DMS53 (cell line): ENCODE data around the gene NAA15.
"Not testable (repeated sequence)": the region's sequence is repeated elsewhere in the genome, so short reads cannot be mapped to it uniquely, and the experiment has no call there.

ENCODE experiments used
- DNase-seq: peaks from one replicate; lab custom pipeline; 2025; lab: John Stamatoyannopoulos, UW

NAA15 gene

DNA sequence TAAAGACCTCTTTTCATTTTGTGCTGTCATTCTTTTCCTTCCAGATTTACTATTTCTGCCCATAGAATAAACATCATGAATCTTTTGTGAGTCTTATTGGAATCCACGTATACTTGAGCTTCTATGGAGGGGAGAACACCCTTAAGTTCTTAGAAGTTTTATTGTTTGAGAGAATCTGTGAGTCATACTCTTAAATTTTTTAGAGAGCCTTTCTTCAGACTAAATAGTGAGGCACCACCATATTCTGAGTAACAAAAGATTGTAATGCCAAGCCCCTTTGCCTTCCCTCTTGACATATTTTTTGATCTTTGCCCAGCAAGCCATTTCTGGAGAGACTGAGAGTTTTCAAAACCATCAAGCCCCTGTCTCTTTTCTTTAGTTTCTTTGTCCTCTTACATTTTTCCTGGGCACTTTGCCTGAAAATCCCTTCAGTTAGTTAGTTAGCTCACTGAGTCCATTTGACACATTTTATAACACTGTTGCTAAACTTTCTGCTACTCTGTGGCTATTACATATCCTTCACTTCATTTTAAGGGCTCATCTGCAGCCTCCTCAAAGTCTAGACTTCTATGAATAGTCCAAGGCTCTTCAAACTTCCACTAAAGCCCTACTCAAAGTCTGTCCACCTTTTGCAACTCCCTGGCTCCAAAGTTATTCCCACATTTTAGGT lies 66.3 kb downstream of the NAA15 start:
- no peak for DNase-seq

DNA sequence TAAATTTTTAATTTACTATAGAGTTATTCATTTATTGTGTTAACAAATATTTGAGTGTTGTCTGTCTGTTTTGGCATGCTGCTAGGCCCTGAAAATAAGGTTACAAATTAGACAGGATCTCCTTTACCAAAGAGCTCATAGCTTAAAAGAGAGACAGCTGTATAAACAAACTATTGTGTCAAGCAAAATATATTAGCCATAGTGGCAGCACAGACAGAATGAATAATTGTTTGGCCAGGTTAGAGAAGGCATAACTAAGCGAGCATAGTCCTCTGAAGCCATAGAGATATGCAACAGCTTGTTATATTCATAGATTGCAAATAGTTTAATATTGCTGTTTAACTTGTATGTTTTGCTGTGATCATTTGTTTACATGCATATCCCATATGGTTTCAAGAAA lies 67.7 kb downstream of the NAA15 start:
- peak; percentile 95 for DNase-seq

DNA sequence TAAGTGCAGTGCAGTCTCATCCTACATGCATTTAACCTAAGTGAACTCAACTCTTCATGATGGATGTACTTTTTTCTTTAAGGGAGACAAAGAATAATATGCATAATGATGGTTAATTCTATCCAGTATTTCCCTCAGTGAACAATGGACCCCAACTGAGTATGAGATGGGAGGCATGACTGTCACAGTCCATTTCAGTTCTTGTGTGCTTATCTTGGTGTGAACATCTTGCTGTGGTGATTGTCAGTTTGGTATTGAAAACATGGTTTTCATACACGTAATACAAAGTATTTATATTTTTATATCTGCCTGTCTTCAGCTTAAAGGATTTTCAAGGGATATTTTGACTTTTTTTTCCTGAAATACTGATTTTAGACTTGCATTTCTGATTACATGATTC lies 72.9 kb downstream of the NAA15 start:
- DNase-seq = no peak

DNA sequence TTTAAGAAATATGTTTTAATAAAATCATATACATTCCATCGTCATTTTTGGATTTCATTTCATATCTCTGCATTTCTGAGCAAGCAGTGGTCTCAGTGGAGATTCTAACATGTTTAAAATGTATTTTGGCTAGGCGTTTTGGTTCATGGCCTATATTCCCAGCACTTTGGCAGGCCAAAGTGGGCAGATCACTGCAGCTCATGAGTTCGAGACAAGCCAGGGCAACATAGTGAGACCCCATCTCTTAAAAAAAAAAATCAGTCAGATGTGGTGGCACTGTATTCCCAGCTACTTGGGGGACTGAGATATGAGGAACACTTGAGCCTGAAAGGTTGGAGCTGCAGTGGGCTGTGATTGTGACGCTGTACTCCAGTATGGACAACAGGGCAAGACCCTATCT lies 85.1 kb downstream of the NAA15 start:
- no peak for DNase-seq

DNA sequence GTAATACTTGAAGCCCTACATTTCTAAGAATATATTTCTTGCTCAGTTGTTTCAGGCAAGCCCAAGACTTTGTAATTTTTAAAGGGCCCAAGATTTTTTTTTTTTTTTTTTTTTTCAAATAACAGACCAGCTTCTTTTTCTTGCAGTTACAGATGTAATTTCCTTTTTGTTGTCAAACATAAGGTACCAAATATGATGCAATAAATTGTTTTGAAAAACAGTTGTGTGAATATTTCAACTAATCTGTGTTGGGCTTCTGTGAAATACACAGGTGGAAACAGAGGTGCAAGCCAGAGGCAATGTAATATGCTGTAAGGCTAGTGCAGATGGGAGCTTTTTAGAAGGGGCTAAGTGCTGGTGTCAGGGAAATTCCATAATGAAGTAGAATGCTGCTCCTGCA lies 87.8 kb downstream of the NAA15 start:
- no peak for DNase-seq

DNA sequence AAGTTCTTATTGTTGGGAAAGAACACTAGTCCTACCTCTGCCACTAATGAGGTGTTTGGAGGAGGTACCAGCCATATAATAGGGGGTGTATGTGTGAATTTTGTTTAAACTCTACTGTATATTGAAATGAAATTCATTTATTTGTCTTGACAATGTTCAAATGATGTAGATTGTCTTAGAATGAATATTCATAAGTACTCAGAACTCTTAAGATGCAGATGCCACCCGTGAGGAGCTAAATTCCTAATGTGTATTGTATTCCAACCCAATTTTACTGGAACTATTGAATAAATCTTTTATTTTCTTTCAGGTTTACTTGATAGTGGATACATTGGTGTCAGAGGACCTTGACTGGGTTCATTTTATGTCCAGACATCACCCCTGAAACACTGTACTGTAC lies 88.7 kb downstream of the NAA15 start:
- DNase-seq = no peak

DNA sequence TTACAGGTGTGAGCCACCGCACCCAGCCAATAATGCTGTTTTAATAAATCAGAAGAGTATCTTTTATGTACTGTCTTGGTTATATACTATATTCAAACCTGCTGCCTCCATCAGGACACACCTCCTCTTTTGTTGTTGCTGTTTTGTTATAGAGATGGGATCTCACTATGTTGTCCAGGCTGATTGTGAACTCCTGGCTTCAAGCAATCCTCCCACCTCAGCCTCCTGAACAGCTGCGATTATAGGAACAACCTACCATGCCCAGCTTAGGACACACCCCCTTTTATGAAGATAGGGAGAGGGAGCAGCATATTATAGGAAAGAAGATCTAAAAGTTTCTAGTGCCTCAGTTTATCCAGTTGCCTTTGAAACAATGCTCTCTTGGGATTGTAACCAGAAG lies 90.4 kb downstream of the NAA15 start:
- no peak for DNase-seq

DNA sequence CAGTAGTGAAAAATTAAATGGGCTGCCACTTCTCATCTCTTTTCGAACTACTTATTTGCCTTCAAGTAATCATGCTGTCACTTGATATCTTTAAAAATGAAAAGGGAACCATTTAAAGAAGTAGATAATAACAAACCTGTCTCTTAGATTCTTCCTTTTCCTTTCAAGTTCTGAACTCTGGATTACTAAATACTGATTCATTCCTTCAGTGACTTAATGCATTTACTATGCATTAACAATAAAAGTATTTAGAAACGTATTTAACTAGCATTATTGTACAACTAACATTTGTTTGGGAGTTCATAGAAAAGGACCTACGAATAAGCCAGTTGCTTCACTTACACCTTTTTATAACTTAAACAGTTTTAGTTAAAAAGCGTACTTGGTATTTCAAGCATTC lies 91.5 kb downstream of the NAA15 start:
- DNase-seq = no peak

DNA sequence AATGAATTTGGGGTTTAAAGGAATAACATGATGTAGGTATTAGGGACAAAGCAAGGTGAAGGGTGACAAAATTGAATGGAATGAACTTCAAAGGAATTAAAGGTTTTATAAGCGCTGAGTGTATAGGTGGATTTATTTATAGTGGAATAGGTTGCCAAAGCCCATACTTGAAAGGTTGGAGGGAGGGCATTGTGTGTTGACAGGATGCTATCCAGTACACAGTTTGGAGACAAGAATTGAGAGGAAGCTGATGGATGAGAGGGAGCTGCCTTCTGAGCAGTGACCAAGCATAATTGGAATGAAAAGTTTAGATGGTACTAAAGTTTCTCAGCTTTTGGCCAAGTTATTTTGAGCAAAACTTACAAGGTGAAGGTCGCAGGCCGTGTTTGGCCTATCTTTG lies 100.1 kb downstream of the NAA15 start:
- no peak for DNase-seq

DNA sequence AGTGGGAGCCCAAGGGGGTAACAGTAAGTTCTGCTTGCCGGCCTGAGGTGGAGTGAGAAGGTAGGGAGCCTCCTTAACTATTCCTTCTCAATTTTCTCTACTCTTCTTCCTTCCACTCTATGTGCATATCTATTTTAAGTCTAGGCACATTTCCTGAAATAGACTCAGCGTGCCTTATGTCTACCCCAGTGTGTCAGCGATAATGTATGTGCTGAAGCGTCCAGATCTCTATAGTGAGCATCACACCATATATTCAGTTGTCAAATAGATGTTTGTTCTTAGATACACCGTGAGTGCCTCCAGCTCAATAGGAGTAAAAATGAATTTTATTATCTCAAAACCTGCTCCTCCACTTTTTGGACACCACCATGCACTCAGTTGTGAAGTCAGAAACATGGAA lies 101.1 kb downstream of the NAA15 start:
- no peak for DNase-seq

DNA sequence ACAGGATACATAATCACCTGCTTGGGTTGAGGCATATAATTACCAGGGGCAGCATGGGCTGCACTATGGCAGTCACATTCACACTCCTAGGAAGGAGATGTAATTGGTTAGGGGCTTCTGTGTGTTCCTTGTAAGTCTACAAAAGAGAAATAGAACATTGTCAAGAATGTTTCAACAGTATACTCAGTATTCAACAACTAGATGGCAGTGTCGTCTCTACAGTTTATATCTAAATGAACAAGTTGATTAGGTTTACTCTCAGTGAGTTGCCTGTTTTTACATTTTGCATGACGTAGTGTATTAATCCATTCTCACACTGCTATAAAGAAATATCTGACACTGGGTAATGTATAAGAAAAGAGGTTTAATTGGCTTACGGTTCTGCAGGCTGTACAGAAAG lies 102.2 kb downstream of the NAA15 start:
- DNase-seq = no peak

DNA sequence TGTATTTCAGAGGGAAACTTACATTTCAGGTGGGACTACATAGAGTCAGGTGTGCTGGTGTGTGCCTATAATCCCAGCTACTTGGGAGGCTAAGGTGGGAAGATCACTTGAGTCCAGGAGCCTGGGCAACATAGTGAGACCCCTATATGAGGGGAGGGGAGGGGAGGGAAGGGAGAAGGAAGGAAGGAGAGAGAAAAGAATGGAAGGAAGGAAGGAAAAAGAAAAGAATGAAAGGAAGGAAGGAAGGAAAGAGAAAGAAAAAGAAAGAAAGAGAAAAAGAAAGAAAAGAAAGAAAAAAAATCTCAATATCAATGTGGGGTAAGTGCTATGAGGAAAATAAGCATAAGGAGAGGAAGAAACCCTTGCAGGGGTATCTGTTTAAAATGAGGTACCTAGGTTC lies 109.0 kb downstream of the NAA15 start:
- DNase-seq = no peak

DNA sequence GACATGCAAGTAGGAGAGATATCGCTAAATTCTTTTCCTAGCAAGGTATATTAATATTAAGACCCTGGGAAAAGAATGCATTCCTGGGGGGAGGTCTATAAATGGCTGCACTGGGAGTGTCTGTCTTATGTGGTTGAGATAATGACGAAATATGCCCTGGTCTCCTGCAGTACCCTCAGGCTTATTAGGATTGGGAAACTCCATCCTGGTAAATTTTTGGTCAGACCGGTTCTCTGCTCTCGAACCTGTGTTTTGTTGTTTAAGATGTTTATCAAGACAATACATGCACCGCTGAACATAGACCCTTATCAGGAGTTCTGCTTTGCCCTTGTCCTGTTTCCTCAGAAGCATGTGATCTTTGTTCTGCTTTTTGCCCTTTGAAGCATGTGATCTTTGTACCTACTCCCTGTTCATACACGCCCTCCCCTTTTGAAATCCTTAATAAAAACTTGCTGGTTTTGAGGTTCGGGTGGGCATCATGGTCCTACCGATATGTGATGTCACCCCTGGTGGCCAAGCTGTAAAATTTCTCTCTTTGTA lies 113.4 kb downstream of the NAA15 start:
- not testable (repeated sequence) for DNase-seq

DNA sequence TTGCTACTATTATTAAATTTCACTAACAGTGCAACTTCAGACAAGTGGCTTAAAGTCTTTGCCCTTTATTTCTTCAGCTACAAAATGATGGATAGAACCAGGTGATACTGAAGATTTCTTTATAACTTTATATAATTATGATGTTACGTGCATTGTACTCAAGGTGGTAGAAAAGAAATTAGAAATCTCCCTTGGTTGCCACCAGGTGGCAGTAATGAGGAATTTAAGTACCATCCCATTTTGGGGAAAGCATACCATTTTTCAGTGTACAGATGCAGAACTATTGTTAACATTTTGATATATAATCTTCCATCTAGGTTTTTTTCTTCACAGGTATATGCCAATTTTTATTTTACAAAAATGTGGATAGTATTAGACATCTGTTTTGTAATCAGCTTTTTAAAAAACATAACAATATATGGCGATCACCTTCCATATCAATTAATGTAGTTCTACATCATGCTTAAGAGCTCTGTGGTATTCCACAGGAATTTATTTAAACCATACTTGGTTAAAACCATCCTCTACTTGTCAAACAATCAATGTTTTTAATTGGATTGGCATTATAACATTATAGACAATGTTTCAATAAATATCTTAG lies 114.9 kb downstream of the NAA15 start:
- DNase-seq = peak; percentile 46

DNA sequence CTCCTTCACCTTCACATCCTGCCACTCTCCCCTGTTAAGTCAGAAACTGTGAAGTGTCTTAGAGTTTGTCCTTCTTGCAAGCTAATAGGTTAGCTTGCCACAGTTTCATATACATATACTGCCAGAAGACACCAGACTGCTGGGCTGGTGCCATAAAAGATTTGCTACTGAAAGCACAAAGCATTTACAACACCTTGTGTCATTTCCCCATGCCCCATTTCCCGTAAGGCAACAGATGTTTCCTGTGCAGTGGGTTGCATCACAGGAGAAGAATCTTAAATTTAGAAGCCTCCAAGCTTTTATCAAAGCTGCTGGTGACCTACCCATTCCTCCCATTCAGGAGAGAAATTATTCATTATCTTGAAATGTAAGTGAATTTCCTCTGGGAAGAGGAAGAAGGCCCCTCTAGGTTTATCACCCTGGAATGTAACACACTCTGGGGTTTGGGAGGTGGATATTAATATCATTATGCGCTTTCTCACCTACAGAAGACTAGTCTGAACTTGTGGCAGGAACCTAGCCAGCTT lies 118.1 kb downstream of the NAA15 start:
- DNase-seq = no peak

DNA sequence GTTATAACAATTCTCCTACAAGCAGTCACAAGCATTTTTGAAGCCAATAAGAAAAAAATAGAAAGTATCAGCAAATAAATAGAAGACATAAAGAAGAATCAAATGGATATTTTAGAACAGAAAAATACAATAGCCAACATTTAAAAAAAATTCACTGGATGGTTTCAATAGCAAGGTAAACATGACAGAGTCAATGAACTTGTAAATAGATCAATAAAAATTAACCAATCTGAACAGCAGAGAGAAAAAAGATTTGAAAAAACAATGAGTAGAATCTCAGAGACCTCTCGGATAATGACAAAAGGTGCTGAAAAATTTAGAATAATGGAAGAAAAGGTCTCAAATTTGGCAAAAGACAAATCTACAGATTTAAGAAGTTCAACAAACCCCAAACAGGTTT lies 119.3 kb downstream of the NAA15 start:
- no peak for DNase-seq

DNA sequence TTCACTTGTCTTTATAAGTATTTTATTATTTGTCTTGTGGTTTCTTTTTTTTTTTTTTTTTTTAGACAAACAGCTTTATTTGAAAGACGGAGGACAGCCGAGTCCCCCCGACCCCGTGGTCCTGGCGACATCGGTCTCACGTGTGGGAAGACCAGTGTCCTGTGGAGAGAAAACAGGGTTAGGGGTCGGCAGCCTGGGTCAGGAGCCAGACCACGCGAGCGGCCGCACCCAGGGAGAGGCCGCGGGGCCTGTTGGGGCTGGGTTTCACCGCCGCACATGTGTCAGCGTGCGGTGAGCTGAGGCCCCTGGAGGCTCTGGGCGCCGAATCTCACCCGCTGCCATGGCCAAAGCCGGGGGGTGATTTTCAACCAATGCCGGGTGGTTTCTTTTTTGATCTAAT lies 134.8 kb downstream of the NAA15 start:
- DNase-seq = no peak

DNA sequence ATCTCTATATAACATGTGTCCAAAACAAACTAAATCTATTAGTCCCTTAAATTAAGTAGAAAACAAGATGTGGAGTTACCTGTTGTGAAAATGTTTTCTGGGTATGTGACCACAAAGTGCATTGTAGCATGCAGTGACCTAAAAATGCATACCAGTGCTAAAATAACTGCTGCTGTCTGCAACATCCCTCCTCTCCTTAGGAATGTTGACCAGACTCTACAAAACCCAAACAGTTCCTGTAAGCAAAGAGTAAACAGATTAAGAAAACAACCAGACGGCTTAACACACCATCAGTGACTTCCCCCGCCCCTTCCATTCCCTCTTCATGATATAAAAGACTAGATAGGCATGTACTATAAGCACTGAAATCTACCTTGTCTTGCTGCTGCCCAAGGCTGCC lies 136.8 kb downstream of the NAA15 start:
- DNase-seq = no peak

DNA sequence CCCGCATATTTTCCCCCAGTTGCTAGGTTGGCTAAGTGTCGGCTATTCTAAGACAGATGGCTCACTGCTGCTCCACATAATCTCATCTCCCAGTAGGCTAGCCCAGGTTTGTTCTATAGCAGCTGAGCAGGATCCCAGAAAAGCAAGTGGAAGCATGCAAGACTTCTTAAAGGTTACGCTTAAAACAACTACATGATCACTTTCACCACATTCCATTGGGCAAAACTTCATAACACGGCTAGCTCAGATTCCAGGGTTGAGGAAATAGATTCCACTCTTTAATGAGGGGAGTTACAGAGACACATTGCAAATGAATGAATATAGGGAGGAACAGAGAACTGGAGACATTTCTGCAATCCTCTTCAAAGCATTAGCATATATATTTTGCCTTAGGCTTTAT lies 139.7 kb downstream of the NAA15 start:
- no peak for DNase-seq

DNA sequence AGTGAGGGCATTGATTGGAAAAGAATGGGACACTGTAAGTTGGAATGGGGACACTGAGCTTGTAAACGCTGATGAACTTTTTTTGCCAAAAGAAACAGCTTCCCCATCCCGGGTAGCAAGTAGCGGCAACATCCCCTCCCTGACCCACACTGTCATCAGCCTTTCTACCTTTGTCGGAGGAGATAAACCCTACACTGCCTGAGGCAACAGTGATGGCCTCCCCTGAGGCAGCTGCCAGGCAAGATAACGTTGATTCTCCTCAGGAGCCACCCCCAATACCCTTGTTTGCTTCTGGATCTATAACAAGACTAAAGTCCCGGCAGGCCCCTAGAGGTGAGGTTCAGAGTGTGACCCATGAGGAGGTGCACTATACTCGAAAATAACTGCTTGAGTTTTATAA lies 142.4 kb downstream of the NAA15 start:
- DNase-seq = no peak

DNA sequence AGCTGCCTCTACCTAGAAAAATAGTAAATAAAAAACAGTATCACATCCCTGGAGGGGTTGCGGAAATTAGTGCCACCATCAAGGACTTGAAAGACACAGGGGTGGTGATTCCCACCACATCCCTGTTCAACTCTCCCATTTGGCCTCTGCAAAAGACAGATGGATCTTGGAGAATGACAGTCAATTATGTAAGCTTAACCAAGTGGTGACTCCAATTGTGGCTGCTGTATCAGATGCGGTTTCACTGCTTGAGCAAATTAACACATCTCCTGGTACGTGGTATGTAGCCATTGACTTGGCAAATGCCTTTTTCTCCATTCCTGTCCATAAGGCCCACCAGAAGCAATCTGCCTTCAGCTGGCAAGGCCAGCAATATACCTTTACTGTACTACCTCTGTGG lies 143.6 kb downstream of the NAA15 start:
- DNase-seq = not testable (repeated sequence)

DNA sequence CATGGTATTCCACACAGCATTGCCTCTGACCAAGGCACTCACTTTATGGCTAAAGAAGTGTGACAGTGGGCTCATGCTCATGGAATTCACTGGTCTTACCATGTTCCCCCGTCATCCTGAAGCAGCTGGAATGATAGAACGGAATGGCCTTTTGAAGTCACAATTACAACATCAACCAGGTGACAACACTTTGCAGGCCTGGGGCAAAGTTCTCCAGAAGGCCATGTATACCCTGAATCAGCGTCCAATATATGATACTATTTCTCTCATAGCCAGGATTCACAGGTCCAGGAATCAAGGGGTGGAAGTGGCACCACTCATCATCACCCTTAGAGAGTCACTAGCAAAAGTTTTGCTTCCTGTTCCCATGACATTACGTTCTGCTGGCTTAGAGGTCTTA lies 145.8 kb downstream of the NAA15 start:
- DNase-seq = not testable (repeated sequence)

DNA sequence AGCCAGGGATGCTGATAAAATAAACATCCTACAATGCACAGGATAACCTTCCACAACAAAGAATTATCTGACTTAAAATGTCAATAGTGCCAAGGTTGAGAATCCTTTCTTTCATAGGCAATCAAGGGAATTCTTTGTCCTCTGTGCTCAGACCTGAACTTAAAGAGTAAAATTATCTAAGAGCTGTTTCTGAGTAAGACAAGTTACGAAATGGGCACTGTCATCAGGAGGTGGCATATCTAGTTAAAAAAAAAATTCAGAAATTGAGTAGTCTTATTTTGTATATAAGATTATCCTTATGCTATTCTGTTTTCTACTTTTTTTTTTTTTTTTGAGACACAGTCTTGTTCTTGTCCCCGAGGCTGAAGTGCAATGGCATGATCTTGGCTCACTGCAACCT lies 149.3 kb downstream of the NAA15 start:
- DNase-seq = no peak

DNA sequence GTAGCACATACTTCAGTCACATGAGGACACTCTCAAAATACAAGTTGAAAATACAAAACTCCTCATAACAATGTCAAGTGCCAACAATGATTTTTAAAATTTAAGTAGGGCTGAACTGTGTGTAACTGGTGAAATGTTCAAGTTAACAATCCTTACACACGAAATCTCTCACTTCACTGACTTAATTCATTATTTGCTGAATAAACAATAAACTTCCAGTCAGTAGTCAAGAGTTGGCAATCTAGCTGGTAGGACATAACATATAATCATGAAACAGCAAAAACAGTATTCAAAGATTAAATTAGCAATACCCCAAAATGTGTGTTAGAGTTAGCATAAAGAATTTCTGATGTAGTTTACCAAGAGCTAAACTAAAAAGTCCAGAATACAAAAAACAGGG lies 150.7 kb downstream of the NAA15 start:
- DNase-seq = no peak
